Vagina (tissue), 2 donors: ENCODE measurements around the gene ATP1B3. TPM values are rescaled to one million over a fixed set of nuclear protein-coding genes. Genes with fewer than 3 reads are reported as not detected.

Experiments used
- DNase-seq, 2 donors: peaks; one replicate each; pipeline ENCODE4 v3.0.0-alpha.2; 2017; ENCODE audit errors: extremely low spot score in 2 of 2
- H3K27ac ChIP-seq: fragments of 200-600 bp; sonication (generic); one replicate; pipeline ENCODE4 v1.5.1; 2019
- H3K27me3 ChIP-seq: fragments of 200-600 bp; sonication (generic); one replicate; pipeline ENCODE4 v1.5.1; 2019
- H3K36me3 ChIP-seq, 2 donors: fragments of 200-600 bp; sonication (generic); one replicate each; pipeline ENCODE4 v1.5.1; 2017 to 2019
- H3K4me1 ChIP-seq: fragments of 200-600 bp; sonication (generic); one replicate; pipeline ENCODE4 v1.5.1; 2019
- H3K4me3 ChIP-seq, 2 donors: fragments of 200-600 bp; sonication (generic); 1 replicate in 1 of 2; 2 replicates in 1 of 2; pipeline ENCODE4 v1.5.1; 2016 to 2019
- H3K9me3 ChIP-seq: fragments of 200-600 bp; sonication (generic); one replicate; pipeline ENCODE4 v1.5.1; 2019
- POLR2A ChIP-seq, 2 donors: fragments of 450-650 bp; IDR thresholded peaks; one replicate each; pipeline ENCODE4 v1.6.1; 2017; ENCODE audit warnings: antibody characterized with exemption in 2 of 2, mild to moderate bottlenecking in 2 of 2, moderate library complexity in 2 of 2
- POLR2AphosphoS5 ChIP-seq, 2 donors: sonication (generic); formaldehyde crosslinking; IDR thresholded peaks; one replicate each; pipeline ENCODE4 v1.9.0; 2017; ENCODE audit warnings: antibody characterized with exemption in 2 of 2, mild to moderate bottlenecking in 2 of 2, low read depth in 1 of 2; ENCODE audit not compliant: insufficient read depth in 1 of 2
- intact Hi-C: fragments of 100-400 bp; cut with DNase I; formaldehyde crosslinking; loops from one replicate; pipeline ENCODE4 v1.15.1; 2023
- total RNA-seq: library from RNA; depleted of rRNA; stranded (reverse); fragments of >200 nt; gene quantifications from one replicate; pipeline ENCODE4 v1.2.3, GENCODE V29; 2016
- TF ChIP-seq, protein P1 (sequence below), 3 experiments: fragments of 450-650 bp in 2 of 3; fragments of 200-600 bp in 1 of 3; sonication (generic) in 1 of 3; IDR thresholded peaks; one replicate each; pipeline ENCODE4 v1.5.1; 2017 to 2019; ENCODE audit warnings: antibody characterized with exemption in 3 of 3, mild to moderate bottlenecking in 2 of 3, moderate library complexity in 2 of 3

ATP1B3 gene
- 88.1 TPM for total RNA-seq

DNA sequence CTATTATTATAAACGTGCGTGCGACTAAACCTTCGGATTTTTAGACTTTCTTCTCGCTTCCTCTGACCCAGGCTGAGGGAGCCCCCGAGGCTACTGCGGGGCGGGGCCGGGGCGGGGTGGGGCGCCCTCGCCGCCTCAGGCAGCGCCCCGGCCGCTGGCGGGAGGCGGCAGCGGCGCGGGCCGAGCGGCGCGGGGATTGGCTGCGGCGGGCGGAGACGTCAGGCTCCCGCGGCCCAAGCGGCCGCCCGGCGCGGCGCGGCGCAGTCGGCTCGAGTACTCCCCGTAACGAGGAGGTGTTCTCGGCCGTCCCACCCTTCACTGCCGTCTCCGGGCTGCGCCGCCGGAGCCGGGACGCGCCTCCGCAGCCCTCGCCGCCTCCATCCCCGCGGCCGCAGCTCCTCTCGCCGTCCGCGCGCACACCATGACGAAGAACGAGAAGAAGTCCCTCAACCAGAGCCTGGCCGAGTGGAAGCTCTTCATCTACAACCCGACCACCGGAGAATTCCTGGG lies at the start of gene ATP1B3:
TSS of gene ATP1B3 (plus strand) at position 263 of the 510 bp plus-strand sequence. CDS start at position 422, 159 bp downstream.
- intact Hi-C loops = loop anchor here (2.0 kb wide), 1 partner anchor 138 kb away; the partner anchor contains the start of gene RNF7
- TF ChIP-seq POLR2AphosphoS5 (IDR thresholded peaks at IDR 0.05; ENCODE audit: insufficient read depth in 1 of 2, low read depth in 1 of 2) = peak in 1 of 2 donors; percentile 5
- TF ChIP-seq POLR2A (IDR thresholded peaks at IDR 0.05) = peak in 1 of 2 donors; percentile 89
- TF ChIP-seq, protein P1, sequence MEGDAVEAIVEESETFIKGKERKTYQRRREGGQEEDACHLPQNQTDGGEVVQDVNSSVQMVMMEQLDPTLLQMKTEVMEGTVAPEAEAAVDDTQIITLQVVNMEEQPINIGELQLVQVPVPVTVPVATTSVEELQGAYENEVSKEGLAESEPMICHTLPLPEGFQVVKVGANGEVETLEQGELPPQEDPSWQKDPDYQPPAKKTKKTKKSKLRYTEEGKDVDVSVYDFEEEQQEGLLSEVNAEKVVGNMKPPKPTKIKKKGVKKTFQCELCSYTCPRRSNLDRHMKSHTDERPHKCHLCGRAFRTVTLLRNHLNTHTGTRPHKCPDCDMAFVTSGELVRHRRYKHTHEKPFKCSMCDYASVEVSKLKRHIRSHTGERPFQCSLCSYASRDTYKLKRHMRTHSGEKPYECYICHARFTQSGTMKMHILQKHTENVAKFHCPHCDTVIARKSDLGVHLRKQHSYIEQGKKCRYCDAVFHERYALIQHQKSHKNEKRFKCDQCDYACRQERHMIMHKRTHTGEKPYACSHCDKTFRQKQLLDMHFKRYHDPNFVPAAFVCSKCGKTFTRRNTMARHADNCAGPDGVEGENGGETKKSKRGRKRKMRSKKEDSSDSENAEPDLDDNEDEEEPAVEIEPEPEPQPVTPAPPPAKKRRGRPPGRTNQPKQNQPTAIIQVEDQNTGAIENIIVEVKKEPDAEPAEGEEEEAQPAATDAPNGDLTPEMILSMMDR (IDR thresholded peaks at IDR 0.05) = no peak
- Histone ChIP-seq H3K27ac (peak within 1 kb of the TSS; percentile 100), H3K9me3 (no peaks in the 10 kb centered on the region), H3K4me1 (peaks cover 37% of the 10 kb centered on the region), H3K4me3 (peak within 1 kb of the TSS; percentile 82 to 97), H3K27me3 (no peaks in the 10 kb centered on the region), H3K36me3 (no peaks in the 10 kb centered on the region)
- peak in 1 of 2 donors; percentile 89 for DNase-seq

DNA sequence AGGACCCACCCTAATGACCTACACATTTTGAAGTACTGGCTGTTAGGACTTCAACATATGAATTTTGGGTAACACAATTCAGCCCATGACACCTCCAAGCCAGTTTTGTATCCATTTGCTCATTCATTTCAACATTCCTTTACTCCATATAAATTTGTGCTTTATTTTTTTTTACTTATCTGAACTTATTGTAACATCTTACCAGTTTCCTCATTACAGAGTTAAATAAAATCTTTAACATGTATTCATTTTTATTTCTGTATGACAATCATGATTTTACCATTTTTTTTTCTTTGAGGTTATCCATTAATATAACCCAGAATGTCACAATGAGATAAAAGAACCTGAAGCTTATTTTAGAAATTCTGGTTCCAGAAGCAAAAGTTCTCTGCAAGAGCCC lies 48.0 kb upstream of the ATP1B3 start:
- Histone ChIP-seq H3K4me3 (no peak overlapping the region), H3K27ac (no peak overlapping the region), H3K9me3 (no peaks in the 10 kb centered on the region), H3K36me3 (no peaks in the 10 kb centered on the region), H3K4me1 (peaks cover 6% of the 10 kb centered on the region), H3K27me3 (no peaks in the 10 kb centered on the region)
- TF ChIP-seq POLR2AphosphoS5 (IDR thresholded peaks at IDR 0.05; ENCODE audit: insufficient read depth in 1 of 2, low read depth in 1 of 2) = no peak
- TF ChIP-seq, protein P1 (IDR thresholded peaks at IDR 0.05) = no peak
- TF ChIP-seq POLR2A (IDR thresholded peaks at IDR 0.05) = no peak
- DNase-seq = no peak
- intact Hi-C loops = no loop called here

DNA sequence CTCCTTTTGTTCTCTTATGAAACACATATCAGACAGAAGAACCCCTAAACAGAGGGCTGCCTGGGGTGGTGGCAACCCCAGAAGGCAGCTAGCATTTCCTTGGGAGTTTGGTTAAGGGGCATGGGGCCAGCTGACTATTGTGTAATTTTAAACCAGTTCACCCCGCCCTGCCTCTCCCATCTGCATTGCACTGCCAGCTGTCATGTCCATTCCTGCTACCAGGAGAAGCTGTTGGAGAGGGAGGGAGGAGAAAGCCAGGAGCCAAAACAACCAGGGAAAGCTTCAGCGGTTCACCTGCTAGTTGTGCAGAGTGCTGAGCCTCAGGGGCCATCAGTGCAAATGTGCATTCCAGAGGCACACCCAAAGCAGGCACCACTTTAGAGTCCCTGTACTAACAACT lies 47.6 kb upstream of the ATP1B3 start:
- Histone ChIP-seq H3K4me3 (no peak overlapping the region), H3K27me3 (no peaks in the 10 kb centered on the region), H3K27ac (no peak overlapping the region), H3K36me3 (no peaks in the 10 kb centered on the region), H3K4me1 (peaks cover 6% of the 10 kb centered on the region), H3K9me3 (no peaks in the 10 kb centered on the region)
- intact Hi-C loops = no loop called here
- no peak for DNase-seq
- TF ChIP-seq POLR2A (IDR thresholded peaks at IDR 0.05) (no peak), POLR2AphosphoS5 (IDR thresholded peaks at IDR 0.05; ENCODE audit: insufficient read depth in 1 of 2, low read depth in 1 of 2) (peak in 1 of 2 donors; percentile 68)
- TF ChIP-seq, protein P1 (IDR thresholded peaks at IDR 0.05) = no peak

DNA sequence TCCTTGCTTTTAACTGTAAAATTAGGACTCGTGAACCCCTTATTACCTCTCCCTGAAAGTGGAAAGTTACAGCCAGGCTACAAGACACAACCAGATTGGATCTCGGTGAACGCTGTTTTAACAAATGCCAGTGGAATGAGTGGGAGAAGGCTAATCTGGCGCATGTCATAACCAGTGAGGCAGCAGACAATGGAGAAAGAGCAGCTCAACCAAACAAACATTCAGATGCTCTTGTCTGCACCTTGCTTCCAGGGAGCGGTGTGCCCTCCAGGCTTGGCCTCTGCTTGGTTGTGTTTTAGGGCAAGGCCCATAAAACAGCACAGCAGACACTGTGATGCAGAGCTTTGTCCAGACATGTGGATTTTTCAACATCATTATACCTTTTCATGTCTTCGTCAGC lies 45.9 kb upstream of the ATP1B3 start:
- Histone ChIP-seq H3K36me3 (no peaks in the 10 kb centered on the region), H3K27me3 (no peaks in the 10 kb centered on the region), H3K9me3 (no peaks in the 10 kb centered on the region), H3K4me3 (no peak overlapping the region), H3K4me1 (peaks cover 6% of the 10 kb centered on the region), H3K27ac (no peak overlapping the region)
- peak in 1 of 2 donors; percentile 90 for DNase-seq
- intact Hi-C loops = no loop called here
- TF ChIP-seq POLR2A (IDR thresholded peaks at IDR 0.05) (no peak), POLR2AphosphoS5 (IDR thresholded peaks at IDR 0.05; ENCODE audit: insufficient read depth in 1 of 2, low read depth in 1 of 2) (peak in 1 of 2 donors; percentile 63)

DNA sequence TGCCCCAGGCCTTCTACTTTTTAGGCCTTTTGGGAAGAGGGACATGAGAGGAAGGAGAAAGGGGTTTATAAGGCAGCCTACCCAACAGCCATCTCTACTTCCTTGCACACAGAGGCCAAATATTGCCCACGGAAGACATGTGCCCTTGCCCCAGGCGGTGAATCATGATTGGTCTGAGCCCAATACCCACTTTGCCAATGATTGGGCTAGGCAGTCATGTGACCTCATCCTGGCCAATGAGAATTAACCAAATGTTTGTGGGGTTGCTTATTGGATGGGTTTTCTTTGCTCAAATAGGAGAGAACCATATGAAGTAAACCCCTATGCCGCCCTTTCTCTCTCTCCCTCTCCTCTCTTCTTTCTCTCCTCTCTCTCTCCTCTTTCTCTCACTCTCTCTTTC lies 42.2 kb upstream of the ATP1B3 start:
- no peak for DNase-seq
- Histone ChIP-seq H3K4me3 (no peak overlapping the region), H3K9me3 (no peaks in the 10 kb centered on the region), H3K27me3 (no peaks in the 10 kb centered on the region), H3K27ac (no peak overlapping the region), H3K4me1 (peaks cover 6% of the 10 kb centered on the region), H3K36me3 (no peaks in the 10 kb centered on the region)
- intact Hi-C loops = no loop called here
- TF ChIP-seq POLR2A (IDR thresholded peaks at IDR 0.05) (no peak), POLR2AphosphoS5 (IDR thresholded peaks at IDR 0.05; ENCODE audit: insufficient read depth in 1 of 2, low read depth in 1 of 2) (no peak)
- TF ChIP-seq, protein P1 (IDR thresholded peaks at IDR 0.05) = no peak
